Measurements from ENCODE around the gene CD300A. TPM values are rescaled to one million over a fixed set of nuclear protein-coding genes. Genes with fewer than 3 reads are reported as not detected.
"Not testable (repeated sequence)": the region's sequence is repeated elsewhere in the genome, so short reads cannot be mapped to it uniquely, and the experiment has no call there.

The CD300A gene
- total RNA-seq, 1 donor from 2014 or later, result not detected

DNA sequence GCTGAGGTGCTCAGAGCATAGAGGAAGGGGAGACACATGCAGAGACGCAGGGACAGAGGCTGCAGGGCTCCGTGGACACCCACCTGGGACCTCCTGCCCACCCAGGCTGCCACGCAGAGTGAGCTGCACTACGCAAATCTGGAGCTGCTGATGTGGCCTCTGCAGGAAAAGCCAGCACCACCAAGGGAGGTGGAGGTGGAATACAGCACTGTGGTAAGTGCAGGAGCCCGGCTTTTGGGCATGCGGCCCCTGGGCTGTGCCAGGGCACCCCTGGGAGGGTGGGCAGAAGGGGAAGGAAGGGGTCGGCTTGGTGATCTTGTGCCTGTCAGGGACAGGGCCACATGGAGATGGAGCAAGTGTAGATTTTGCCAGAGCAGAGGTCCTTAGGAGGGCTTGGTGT, 15.2 kb downstream of the CD300A start:
- Mint-ChIP-seq H3K4me3 (ENCODE audit: unreplicated experiment) (no peak overlapping the region), H3K27me3 (ENCODE audit: unreplicated experiment) (peaks cover 17% of the 10 kb centered on the region), H3K4me1 (ENCODE audit: unreplicated experiment) (no peaks in the 10 kb centered on the region), H3K36me3 (ENCODE audit: unreplicated experiment) (no peaks in the 10 kb centered on the region), H3K27ac (ENCODE audit: unreplicated experiment) (no peak overlapping the region), H3K9me3 (ENCODE audit: unreplicated experiment) (no peaks in the 10 kb centered on the region)
- no peak for TF ChIP-seq CTCF (IDR thresholded peaks at IDR 0.05)
- DNase-seq (ENCODE audit: extremely low spot score, unreplicated experiment), result no peak

DNA sequence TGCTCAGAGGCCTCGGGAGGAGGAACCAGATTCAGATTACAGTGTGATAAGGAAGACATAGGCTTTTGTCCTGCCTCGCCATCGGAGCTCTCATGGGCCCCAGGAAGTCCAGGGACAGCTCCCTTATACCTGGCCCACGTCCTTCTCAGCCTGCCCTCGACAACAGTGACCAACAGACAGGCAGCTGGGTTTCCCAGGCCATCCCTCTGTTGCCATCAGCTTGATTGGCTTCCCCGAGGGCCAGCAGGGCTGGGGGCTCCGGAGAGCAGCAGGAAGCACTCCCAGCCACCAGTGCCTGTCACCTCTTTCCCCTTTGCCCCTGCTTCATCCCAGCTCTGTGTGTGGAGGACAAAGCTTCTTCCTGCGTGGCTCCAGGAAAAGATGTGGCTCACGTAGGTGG, 17.6 kb downstream of the CD300A start:
- no peak for DNase-seq (ENCODE audit: extremely low spot score, unreplicated experiment)
- no peak for TF ChIP-seq CTCF (IDR thresholded peaks at IDR 0.05)
- no peak overlapping the region for H3K4me3 Mint-ChIP-seq (ENCODE audit: unreplicated experiment)
- no peaks in the 10 kb centered on the region for H3K9me3 Mint-ChIP-seq (ENCODE audit: unreplicated experiment)
- no peak overlapping the region for H3K27ac Mint-ChIP-seq (ENCODE audit: unreplicated experiment)
- H3K36me3 Mint-ChIP-seq (ENCODE audit: unreplicated experiment), result no peaks in the 10 kb centered on the region
- peaks cover 19% of the 10 kb centered on the region for H3K27me3 Mint-ChIP-seq (ENCODE audit: unreplicated experiment)
- H3K4me1 Mint-ChIP-seq (ENCODE audit: unreplicated experiment), result no peaks in the 10 kb centered on the region

- Mint-ChIP-seq H3K9me3 (ENCODE audit: unreplicated experiment) (no peaks in the 10 kb centered on the region), H3K27me3 (ENCODE audit: unreplicated experiment) (peaks cover 22% of the 10 kb centered on the region), H3K27ac (ENCODE audit: unreplicated experiment) (no peak overlapping the region)
Measured at GRCh38 chr17:74485022-74485743, 18.7 kb downstream of the CD300A start.

DNA sequence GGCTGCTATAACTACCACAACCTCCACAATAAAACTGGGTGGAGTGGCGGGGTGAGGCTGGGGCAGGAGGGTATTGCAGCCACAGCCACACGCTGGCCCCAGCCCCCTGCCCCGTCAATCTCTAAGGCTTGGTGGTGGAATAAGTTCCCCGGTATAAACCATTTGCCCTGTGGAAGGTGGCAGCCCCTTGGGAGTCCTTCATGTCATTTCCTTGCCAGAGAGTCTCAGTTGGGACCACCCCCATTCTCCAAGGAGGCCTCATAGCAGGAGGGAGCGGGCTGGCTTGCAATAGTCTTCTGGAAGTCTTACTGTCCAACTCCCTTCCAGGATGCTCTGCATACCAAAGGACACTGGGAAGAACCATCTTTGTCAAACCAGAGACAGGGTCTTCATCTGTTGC, 19.4 kb downstream of the CD300A start:
- H3K4me1 Mint-ChIP-seq (ENCODE audit: unreplicated experiment), result no peaks in the 10 kb centered on the region
- H3K36me3 Mint-ChIP-seq (ENCODE audit: unreplicated experiment), result no peaks in the 10 kb centered on the region
- TF ChIP-seq CTCF (IDR thresholded peaks at IDR 0.05), result no peak
- no peak overlapping the region for H3K27ac Mint-ChIP-seq (ENCODE audit: unreplicated experiment)
- no peak overlapping the region for H3K4me3 Mint-ChIP-seq (ENCODE audit: unreplicated experiment)
- no peaks in the 10 kb centered on the region for H3K9me3 Mint-ChIP-seq (ENCODE audit: unreplicated experiment)
- H3K27me3 Mint-ChIP-seq (ENCODE audit: unreplicated experiment), result peaks cover 22% of the 10 kb centered on the region
- no peak for DNase-seq (ENCODE audit: extremely low spot score, unreplicated experiment)

More at GRCh38 chr17:74485022-74485743, 18.7 kb downstream of the CD300A start:
- Mint-ChIP-seq H3K4me3 (ENCODE audit: unreplicated experiment) (no peak overlapping the region), H3K36me3 (ENCODE audit: unreplicated experiment) (no peaks in the 10 kb centered on the region), H3K4me1 (ENCODE audit: unreplicated experiment) (no peaks in the 10 kb centered on the region)
- DNase-seq (ENCODE audit: extremely low spot score, unreplicated experiment), result no peak
- no peak for TF ChIP-seq CTCF (IDR thresholded peaks at IDR 0.05)

- H3K27ac Mint-ChIP-seq (ENCODE audit: unreplicated experiment); H3K4me1 Mint-ChIP-seq (ENCODE audit: unreplicated experiment); H3K9me3 Mint-ChIP-seq (ENCODE audit: unreplicated experiment); H3K36me3 Mint-ChIP-seq (ENCODE audit: unreplicated experiment); H3K4me3 Mint-ChIP-seq (ENCODE audit: unreplicated experiment): not testable (repeated sequence)
- peaks cover 20% of the 10 kb centered on the region for H3K27me3 Mint-ChIP-seq (ENCODE audit: unreplicated experiment)
- DNase-seq (ENCODE audit: extremely low spot score, unreplicated experiment), result peak; percentile 21
Measured at GRCh38 chr17:74488276-74488675, 21.8 kb downstream of the CD300A start.

All from osteocyte (in vitro differentiated cells).